Gastroesophageal sphincter (tissue), 4 donors: ENCODE data around the gene NIPA2. TPM values are rescaled to one million over a fixed set of nuclear protein-coding genes. Genes with fewer than 3 reads are reported as not detected.

Experiments
- ATAC-seq: fragments of 150-250 bp; one replicate; pipeline ENCODE4 v1.9.1; 2016; ENCODE audit warnings: mild to moderate bottlenecking, moderate library complexity
- H3K27ac ChIP-seq, 4 donors: fragments of 200-600 bp; sonication (generic) in 3 of 4; 1 replicate in 3 of 4; 2 replicates in 1 of 4; pipeline ENCODE4 v1.5.1; 2016 to 2019
- H3K27me3 ChIP-seq: fragments of 200-600 bp; sonication (generic); one replicate; pipeline ENCODE4 v1.5.1; 2019
- H3K36me3 ChIP-seq, 2 donors: fragments of 200-600 bp; sonication (generic); one replicate each; pipeline ENCODE4 v1.5.1; 2019; ENCODE audit warnings: control low read depth in 1 of 2
- H3K4me1 ChIP-seq, 3 donors: fragments of 200-600 bp; sonication (generic); 1 replicate in 2 of 3; 2 replicates in 1 of 3; pipeline ENCODE4 v1.5.1; 2016 to 2019; ENCODE audit warnings: control low read depth in 2 of 3
- H3K4me3 ChIP-seq, 2 donors: fragments of 200-600 bp; sonication (generic); one replicate each; pipeline ENCODE4 v1.5.1; 2019; ENCODE audit warnings: mild to moderate bottlenecking in 1 of 2, moderate library complexity in 1 of 2
- H3K9me3 ChIP-seq, 3 donors: fragments of 200-600 bp; sonication (generic); one replicate each; pipeline ENCODE4 v1.5.1; 2017 to 2019; ENCODE audit warnings: control low read depth in 2 of 3
- EP300 ChIP-seq: sonication (generic); formaldehyde crosslinking; IDR thresholded peaks from one replicate; pipeline ENCODE4 v1.6.1; 2017; ENCODE audit warnings: antibody characterized with exemption, mild to moderate bottlenecking
- POLR2A ChIP-seq, 2 donors: fragments of 450-650 bp; IDR thresholded peaks; one replicate each; pipeline ENCODE4 v1.6.1; 2017; ENCODE audit warnings: antibody characterized with exemption in 2 of 2, mild to moderate bottlenecking in 2 of 2, moderate library complexity in 1 of 2
- POLR2AphosphoS5 ChIP-seq: sonication (generic); formaldehyde crosslinking; IDR thresholded peaks from one replicate; pipeline ENCODE4 v1.6.1; 2017; ENCODE audit warnings: antibody characterized with exemption
- WGBS, 2 donors: methylation state at CpG; one replicate each; pipeline ENCODE4 v1.1.5; 2018; ENCODE audit warnings: low coverage in 1 of 2; 5-methylcytosine and 5-hydroxymethylcytosine counted together
- total RNA-seq, 4 donors: library from RNA; depleted of rRNA; stranded (reverse); fragments of >200 nt; gene quantifications; one replicate each; pipeline ENCODE4 v1.1.0, GENCODE V29; 2016
- TF ChIP-seq, protein P1 (sequence below), 4 experiments: fragments of 200-600 bp in 2 of 4; fragments of 450-650 bp in 2 of 4; sonication (generic) in 1 of 4; IDR thresholded peaks; one replicate each; pipeline ENCODE4 v1.5.1; 2017 to 2019; ENCODE audit warnings: antibody characterized with exemption in 4 of 4, mild to moderate bottlenecking in 2 of 4, moderate library complexity in 2 of 4

Gene NIPA2
- total RNA-seq, 4 donors from 2014 or later = 37.0 to 42.5 (median 40.2) TPM

DNA sequence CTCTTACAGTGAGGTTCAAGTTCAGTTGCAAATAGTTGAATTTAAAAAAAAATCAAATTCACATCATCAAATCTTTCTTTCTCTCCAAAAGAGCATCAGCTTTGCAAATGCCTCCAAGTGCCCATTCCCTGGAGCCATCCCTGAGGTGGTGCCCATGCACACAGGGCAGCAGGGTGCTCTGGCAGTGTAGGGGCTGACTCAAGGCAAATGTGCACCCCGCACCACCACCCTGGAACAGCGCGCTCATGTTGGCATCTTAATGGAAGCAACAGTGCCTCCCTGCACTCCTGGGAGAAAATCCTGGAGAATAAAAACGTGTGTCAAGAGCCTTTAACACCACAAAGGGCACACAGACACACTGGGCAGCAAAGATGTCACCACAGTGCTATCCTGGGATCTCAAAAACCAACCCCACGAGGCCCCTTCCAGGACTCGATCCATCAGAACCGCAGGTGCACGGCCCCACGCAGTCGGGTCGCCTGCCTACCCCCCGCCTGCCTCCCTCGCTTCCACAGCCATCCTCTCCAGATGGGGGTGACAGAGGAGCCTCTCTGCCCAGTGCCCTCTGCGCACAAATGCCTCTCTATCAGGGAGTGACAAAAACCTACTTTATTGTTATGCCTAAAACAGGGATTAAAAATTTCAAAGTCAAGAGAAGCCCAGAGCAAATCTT, 50.8 kb downstream of the NIPA2 start:
- TF ChIP-seq, protein P1, sequence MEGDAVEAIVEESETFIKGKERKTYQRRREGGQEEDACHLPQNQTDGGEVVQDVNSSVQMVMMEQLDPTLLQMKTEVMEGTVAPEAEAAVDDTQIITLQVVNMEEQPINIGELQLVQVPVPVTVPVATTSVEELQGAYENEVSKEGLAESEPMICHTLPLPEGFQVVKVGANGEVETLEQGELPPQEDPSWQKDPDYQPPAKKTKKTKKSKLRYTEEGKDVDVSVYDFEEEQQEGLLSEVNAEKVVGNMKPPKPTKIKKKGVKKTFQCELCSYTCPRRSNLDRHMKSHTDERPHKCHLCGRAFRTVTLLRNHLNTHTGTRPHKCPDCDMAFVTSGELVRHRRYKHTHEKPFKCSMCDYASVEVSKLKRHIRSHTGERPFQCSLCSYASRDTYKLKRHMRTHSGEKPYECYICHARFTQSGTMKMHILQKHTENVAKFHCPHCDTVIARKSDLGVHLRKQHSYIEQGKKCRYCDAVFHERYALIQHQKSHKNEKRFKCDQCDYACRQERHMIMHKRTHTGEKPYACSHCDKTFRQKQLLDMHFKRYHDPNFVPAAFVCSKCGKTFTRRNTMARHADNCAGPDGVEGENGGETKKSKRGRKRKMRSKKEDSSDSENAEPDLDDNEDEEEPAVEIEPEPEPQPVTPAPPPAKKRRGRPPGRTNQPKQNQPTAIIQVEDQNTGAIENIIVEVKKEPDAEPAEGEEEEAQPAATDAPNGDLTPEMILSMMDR (IDR thresholded peaks at IDR 0.05) = no peak
- TF ChIP-seq EP300 (no peak), POLR2AphosphoS5 (no peak), POLR2A (IDR thresholded peaks at IDR 0.05) (no peak)
- Histone ChIP-seq H3K4me3 (no peak overlapping the region), H3K27ac (no peak overlapping the region), H3K36me3 (peaks cover 0 to 81% of the 10 kb centered on the region in 2 donors), H3K9me3 (no peaks in the 10 kb centered on the region), H3K27me3 (no peaks in the 10 kb centered on the region), H3K4me1 (no peaks in the 10 kb centered on the region)
- 89 to 100% methylated on average over 1 to 5 of the region's 14 CpGs for WGBS, 2 donors
- no peak for ATAC-seq

DNA sequence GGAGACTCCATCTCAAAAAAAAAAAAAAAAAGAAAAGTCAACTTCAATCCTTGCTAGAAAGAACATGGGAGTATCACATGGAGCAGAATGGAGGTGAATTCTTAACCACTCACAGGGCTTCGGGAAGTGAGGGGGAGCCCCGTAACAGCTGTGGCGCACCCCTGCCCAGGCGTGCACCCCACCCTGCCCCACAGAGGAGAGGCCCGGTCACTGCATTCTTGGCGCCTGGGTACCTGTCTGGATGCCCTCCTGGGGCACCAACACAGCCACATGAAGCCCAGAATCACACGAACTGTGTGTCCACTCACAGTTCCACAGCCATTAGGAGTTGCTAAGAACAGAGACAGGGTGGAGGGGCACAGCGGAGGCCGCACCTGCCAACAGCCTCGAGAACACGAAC, 51.8 kb downstream of the NIPA2 start:
- ATAC-seq = no peak
- Histone ChIP-seq H3K27ac (no peak overlapping the region), H3K36me3 (peaks cover 0 to 78% of the 10 kb centered on the region in 2 donors), H3K9me3 (no peaks in the 10 kb centered on the region), H3K27me3 (no peaks in the 10 kb centered on the region), H3K4me3 (no peak overlapping the region), H3K4me1 (no peaks in the 10 kb centered on the region)
- WGBS, 2 donors = 95 to 96% methylated on average over 4 to 6 of the region's 11 CpGs
- TF ChIP-seq, protein P1 (IDR thresholded peaks at IDR 0.05) = no peak
- TF ChIP-seq POLR2AphosphoS5 (no peak), EP300 (no peak), POLR2A (IDR thresholded peaks at IDR 0.05) (no peak)

DNA sequence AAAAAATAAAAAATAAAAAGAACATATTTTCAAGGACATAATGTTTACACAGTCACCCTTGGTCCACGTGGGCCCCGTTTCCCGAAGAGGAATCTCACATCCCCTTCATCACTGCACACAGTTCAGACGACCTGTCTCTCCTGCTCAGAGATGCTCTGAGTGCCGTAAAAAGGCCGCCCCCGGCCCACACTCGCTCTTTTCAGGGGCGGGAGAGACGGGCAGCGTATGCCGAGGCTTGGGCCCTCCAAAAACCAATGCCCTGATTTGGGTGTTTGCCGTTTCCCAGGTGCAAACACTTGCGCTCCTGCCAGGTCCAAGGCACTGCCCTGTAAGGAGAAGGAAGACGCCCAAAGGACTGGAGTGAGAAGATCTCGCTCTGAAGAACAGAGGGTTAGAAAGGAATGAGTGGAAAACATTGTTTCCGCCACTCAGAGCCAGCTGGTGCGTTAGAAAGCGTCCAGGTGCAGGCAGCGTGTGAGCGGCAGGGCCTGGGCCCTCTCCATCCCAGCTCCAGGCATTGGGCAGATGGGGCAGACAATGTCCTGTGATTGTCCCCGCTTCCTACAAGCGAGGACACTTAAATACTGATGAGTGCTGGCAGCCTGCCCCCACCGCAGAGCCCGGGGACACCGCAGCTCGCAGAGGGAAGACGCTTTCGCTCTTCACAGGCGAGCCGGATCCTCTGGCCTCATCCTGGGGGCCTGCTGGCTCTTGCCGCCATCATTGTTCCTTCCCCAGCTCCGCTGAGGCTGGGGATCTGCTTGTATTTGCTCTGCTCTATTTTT, 53.2 kb downstream of the NIPA2 start:
- no peak for ATAC-seq
- 75 to 90% methylated on average over 4 to 10 of the region's 33 CpGs for WGBS, 2 donors

DNA sequence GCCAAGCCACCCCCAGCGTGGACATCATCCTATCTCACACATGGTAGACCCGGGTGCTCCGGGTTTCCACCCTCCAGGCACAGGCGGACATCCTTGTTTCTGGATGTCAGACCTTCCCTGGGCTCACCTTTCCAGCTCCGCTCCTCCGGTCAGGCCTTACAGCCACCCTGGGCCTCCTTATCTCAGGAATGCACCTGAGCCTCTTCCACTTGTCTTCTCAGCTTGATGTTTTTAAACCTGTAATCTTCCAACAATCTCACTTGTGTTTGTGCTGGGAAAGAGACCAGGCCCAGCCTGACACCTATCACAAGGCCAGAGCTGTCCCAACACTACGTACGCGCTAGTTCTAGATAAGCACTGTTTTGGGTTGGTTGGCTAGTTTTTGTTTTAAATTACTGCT, 53.9 kb downstream of the NIPA2 start:
- Histone ChIP-seq H3K36me3 (peaks cover 0 to 91% of the 10 kb centered on the region in 2 donors), H3K4me3 (no peak overlapping the region), H3K4me1 (no peaks in the 10 kb centered on the region), H3K27ac (no peak overlapping the region), H3K9me3 (no peaks in the 10 kb centered on the region), H3K27me3 (no peaks in the 10 kb centered on the region)
- TF ChIP-seq EP300 (no peak), POLR2A (IDR thresholded peaks at IDR 0.05) (no peak), POLR2AphosphoS5 (no peak)
- TF ChIP-seq, protein P1 (IDR thresholded peaks at IDR 0.05) = no peak
- ATAC-seq = no peak
- WGBS, 2 donors = 75 to 88% methylated on average over 4 to 9 of the region's 9 CpGs

More for the DNA sequence above, 53.2 kb downstream of the NIPA2 start:
- Histone ChIP-seq H3K36me3 (peaks cover 0 to 91% of the 10 kb centered on the region in 2 donors), H3K4me1 (no peaks in the 10 kb centered on the region), H3K4me3 (no peak overlapping the region), H3K9me3 (no peaks in the 10 kb centered on the region), H3K27me3 (no peaks in the 10 kb centered on the region), H3K27ac (no peak overlapping the region)
- TF ChIP-seq EP300 (no peak), POLR2AphosphoS5 (no peak), POLR2A (IDR thresholded peaks at IDR 0.05) (no peak)
- TF ChIP-seq, protein P1 (IDR thresholded peaks at IDR 0.05) = no peak
